Stimulated activated CD8-positive, alpha-beta memory T cell treated with anti-CD3 and anti-CD28 coated beads, Interleukin-7, amount 100 ng/mL, for 48 hours (primary cell): ENCODE measurements around the gene TBCEL.
"Not testable (repeated sequence)": the region's sequence is repeated elsewhere in the genome, so short reads cannot be mapped to it uniquely, and the experiment has no call there.

ENCODE experiments used
- DNase-seq, 2 donors: peaks; one replicate each; pipeline ENCODE4 v3.0.0-alpha.2; 2020; ENCODE audit warnings: low read depth in 1 of 2; ENCODE audit errors: extremely low read depth in 1 of 2

The TBCEL gene

DNA sequence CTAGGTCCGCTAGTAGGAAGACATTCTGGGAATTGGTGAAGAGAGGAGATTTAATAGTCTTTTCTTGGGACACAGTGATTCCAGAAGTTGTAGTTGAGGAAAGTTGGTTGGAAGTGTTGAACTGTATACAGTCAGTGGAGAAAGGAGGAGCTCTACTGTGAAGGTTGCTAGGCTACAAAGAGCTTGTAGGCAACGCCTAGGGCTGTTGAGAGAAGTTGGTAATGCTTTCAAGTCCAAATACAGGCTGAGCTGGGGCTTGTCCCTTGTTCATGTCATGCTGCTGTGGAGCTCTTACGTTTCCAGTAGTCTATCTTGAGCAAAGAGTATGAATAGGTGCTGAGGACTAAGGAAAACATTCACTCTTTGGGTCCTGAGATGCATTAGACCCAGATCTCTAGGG lies 1.1 kb downstream of the TBCEL start:
- DNase-seq: no peak

DNA sequence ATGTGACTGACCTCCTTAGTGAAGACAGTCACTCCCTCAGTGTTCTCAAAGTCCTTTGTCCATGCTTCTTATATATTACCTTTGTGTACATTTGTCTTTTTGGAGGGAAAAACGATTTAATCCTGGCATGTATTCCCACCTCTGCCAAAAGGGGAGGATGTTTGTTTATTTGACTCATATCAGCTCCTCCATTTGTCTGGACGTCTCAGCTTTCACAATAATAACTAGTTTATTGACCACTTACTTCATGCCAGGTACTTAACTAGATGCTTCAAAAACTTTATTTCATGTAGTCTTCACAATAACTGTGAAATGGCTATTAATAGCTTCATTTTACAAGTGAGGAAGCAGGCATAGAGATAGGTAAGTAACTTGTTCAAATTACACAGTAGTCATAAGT lies 5.3 kb downstream of the TBCEL start:
- DNase-seq: no peak

DNA sequence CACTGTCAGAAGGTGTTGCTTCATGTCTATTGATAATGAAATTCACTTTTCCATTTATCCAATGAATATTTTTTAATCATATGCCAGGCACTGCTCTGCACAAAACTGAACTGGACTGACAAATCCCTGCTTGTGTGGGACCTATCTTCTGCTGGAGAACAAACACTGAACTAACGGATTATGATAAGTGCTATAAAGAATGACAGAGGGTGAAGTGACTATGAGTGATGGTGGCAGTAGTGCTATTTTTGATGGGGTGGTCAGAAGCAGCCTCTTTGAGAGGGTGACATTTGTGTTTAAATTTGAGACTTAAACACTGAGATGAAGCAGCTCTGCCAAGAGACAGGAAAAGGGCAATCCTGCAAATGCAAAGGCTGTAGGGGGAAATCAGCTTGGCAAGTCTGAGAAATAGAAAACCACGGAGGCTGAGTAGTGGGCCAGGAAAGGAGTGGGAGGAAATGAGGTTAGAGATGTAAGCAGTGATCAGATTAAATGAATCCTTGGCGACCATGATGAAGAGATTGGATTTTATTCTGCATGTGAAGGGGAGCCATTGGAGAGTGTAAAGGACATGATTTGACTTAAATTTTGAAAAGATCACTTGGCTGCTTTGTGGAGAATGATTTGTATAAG lies 6.0 kb downstream of the TBCEL start:
- DNase-seq: no peak

DNA sequence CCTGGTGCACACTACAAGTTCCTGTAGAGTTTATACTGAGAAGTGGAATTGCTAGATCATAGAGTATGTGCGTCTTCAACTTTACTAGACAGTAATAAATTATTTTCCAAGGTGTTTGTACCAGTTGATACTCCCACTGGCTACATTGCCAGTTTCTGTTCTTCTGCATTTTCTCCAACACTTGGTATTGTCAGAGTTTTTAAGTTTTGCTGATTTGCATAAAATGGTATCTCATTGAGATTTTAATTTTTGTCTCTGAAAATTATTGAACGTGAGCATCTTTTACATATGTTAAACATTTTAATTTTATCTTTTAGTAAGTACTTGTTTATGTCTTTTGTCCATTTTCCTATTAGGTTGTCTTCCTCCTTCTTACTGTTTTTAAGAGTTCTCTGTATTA lies 7.3 kb downstream of the TBCEL start:
- no peak for DNase-seq

DNA sequence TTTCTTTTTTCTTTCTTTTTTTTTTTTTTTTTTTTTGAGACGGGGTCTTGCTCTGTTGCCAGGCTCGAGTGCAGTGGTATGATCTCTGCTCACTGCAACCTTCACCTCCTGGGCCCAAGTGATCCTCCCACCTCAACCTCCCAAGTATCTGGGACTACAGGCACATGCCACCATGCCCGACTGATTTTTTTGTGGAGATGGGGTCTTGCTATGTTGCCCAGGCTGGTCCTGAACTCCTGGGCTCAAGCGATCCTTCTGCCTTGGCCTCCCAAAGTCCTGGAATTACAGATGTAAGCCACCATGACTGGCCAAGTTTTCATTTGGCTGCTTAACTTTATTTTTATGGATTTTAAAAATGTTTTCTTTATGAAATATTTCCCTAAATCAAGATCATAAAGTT lies 7.7 kb downstream of the TBCEL start:
- DNase-seq: not testable (repeated sequence)

DNA sequence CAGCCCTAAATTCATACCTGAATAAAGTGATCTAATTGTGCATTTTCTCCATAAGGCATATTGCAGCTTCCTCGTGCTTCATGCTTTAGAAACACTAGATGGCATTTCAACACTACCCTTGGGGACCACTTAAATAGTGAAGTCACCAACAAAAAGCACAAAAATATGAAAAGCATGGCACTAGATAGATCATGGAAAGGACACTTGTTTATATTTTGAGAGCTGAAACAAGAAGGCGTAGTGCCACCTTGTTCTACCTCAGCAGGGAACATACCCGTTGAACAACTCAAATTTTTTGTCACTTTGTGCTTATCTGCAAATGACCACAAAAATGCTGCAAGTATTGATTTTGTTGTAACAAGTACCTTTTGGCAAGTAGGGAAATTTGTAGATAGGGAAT lies 8.6 kb downstream of the TBCEL start:
- DNase-seq: no peak

DNA sequence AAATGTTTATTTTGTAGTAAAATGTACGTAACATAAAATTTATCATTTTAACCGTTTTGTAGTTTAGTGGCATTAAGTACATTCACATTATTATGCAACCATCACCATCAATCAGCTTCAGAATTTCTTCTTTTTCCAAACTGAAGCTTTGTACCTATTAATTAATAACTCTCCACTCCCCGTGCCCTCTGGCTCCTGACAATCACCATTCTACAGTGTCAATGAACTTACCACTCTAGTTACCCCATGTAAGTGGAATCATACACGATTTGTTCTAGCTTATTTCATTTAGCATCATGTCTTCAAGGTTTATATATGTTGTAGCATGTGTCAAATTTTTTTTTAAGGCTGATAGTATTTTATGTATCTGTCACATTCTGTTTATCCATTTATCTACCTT lies 9.7 kb downstream of the TBCEL start:
- no peak for DNase-seq

DNA sequence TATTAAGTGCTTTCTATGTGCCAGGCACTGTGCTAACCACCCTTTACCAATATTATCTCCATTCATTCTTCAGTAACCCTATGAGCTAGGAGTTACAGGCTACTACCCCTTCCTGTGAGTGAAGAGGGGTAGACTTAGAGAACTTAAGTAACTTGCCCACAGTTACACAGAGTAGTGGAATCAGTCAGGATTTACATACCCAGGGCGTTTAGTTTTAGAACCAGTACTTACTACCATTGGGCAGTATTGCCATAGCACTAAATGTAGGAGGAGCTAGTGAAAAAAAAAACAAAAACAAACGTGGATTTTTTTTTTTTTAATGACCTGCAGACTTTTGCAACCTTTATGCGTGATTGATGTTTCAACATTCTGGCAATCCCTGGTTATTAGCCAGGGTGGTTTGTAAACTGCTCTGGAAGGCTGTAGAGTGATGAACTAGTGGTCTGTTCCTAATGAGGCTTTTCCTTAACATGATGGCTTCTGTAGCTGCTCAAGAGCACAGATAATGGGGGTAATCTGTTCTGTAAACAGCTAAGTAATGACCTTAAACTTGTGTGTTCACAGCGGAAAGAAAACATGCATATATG lies 11.4 kb downstream of the TBCEL start:
- DNase-seq: no peak

DNA sequence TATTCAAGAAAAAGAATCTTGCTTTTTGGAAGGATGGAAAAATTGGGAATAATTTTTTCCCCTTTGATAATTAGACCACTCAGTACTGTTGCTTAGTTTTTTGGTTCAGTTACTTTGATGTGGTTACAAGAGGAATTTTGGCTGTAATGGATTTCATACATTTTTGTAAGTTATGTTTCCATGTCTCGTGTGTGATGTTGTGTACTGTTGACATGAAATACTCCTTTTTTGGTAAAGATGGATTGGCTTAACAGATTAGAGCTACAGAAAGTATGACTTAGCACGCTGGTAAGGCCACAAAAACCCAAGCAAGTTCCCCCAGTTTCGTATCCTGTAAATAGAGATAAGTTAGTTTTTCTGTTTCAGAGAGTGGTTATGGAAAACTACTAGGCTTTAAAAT lies 11.9 kb downstream of the TBCEL start:
- no peak for DNase-seq

DNA sequence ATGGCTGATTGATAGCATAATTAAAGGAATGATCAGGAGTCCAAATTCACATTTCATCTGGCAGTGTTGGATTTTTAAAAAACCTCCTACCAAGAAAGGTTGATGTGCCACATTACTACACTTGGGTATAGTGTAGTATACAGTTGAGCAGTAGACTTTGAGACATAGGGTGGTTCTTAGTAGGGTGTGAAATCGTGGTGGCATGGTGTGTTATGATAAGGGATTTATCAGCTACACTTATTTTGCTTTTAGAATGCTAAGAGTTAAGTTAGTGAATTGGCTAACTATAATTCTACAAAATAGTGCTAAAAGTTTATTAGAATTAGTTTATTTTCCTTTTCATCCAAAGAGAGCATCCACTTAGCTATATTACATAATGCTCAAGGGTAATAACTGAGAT lies 13.1 kb downstream of the TBCEL start:
- DNase-seq: no peak

DNA sequence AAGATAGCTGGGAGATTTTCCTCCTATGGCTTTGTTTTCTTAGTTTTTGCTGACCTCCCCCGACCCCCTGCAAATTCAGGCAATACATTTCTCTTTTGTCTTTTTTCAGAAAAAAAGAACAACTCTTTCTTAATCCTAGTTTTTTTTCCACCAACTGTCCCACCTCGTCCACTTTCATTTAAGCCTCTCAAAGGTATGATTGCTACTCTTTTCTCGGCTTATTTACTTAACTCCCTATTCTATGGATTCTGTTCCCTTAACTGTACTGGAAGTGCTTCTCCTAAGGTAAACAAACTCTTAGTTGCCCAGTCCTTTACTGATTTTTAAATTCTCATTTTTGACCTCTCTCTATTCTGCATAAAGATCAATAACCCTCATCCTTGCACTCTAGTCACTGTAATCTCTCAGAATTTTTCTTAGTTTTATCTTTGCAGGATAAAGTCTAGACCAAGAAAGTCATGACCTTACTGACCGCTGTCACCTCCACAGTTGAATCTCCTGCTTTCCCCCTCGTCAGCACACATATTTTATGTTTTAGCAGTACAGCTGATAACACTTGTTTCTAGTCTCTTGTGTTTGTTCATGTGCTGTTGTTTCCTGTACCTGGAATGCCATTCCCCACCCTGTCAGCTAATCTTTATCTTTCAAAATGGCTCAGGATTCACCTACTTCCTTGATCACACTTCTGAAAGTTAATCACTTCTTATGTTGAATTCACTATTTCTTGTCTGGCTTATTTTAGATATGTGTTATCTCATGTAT lies 14.9 kb downstream of the TBCEL start:
- no peak for DNase-seq

DNA sequence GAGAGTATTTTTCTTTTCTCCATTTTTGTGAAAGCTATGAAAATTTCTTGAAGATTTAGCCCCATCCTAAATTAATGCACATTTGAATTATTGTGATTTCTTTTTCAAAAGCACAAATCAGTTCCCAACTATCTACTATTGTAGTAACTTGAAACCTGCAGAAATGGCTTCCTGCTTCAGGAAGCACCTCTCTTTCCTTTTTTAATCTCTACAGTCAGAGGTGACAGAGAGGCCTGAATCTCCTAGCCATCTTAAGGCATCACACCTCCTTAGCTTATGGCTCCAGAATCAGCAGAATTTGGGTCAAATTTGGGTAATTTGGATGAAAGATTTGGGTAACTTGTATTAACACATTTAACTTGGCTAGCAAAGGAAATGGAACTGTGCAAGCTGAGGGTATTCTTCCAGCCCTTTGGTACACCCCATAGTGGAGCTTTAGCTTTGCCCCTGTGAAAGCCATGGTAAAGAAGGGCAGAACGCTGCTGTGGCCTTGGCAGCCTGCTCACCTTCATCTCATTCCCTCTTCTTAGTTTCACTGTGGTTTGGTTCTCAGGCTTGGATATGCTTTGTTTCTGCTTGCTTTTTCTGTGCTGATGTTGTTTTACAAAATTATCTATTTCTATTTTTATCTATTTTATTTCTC lies 16.2 kb downstream of the TBCEL start:
- no peak for DNase-seq

DNA sequence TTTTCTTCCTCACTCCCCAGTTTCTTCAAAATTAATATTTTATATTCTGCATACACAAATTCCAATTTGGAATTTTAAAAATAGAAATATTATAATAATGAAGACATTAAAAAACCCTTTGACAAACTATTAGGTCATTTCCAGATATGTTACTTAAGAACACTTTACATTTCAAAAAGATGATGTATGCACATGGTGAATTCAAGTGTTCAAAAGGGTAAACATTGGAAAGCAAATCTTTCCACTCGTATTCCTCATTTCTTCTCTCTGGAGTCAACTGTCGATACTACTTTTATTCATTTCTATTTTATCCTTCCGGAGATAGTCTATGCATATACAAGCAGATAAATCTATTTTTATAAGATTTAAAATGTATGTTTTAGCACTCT lies 16.7 kb downstream of the TBCEL start:
- no peak for DNase-seq

DNA sequence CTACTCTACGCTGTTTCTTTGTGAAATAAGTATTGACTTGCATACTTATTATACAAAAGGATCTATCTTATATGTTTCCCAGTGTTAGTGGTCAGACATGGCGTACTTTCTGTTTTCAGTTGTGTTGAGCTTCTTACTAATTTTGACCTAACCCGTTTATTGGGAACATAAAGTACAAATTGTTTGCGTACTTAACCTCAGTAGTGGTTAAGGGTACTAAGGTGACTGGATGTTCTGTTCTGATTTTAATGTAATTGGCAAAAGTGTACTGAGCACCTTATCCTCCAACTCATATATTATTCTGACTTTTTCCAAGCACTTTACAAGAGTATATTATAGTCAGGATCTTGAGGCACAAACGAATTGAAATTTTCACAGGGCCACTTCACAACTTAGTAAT lies 17.2 kb downstream of the TBCEL start:
- DNase-seq: no peak

DNA sequence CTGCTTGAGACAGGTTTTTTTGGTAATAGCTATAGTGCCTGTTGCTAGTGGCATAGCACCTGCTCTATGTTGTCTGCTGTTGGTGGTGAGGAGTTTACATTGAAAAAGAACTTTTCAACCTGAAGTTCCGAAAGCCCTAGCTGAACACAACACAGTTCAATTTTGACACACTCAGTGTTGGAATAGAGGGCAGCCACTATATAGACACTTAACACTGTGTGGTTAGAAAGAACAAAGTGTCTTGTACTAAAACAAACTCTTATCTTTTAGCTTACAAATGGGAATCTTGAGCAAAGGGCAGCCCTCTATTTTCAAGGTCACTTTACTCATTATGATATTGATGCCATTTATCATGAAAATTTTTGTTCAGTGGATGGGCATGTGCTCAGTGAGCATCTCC lies 18.4 kb downstream of the TBCEL start:
- no peak for DNase-seq

DNA sequence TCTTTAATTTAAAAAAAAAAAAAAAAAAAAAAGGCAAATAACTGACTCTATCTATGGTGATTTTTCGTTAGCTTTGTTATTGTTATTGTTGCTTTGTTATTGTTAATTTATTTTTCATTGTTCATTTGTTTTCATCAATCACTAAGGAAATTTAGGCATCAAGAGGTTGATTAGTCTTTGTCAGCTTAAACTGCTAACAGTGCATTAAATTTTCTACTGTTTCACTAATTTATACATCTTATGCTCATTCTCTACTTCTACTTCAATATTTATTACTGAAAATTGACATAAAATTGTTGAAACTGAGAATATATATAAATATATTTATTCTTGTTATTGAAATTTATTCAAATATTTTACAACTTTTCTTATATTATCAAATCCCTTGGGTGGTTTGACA lies 24.0 kb downstream of the TBCEL start:
- DNase-seq: no peak

DNA sequence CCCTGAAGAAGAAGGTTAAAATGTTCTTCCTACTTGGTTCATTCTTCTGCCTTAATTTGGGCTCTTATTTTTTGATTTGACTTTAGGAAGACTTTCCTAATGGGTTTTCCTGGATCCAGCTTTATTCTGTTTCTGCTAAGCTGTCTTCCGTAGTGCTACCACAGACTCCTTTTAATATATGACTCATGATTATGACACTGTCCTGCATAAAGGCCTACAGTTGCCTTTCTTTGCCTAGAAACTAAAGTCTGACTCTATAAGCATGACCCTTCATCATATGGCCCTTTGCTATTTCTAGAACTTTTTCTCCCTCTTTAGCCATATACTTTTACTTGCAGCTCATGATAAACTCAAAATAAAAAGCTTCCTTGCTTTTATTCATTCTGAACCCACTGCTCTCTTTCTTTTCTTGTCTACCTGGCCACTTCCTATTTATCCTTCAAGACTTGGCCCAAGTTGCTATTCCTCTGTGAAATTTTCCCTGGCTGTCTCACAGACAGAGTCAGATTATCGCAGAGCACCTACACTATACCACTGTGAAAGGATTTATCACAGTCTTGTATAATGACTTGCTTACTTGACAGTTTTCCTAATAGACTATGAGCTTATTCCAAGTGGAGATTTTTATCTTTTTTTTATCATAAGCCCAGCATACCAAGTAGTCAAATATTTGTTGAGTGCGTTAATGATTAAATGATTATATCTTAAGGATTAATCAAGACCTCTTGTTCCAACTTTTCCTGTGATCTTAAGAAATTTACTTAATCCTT lies 24.7 kb downstream of the TBCEL start:
- DNase-seq: no peak

DNA sequence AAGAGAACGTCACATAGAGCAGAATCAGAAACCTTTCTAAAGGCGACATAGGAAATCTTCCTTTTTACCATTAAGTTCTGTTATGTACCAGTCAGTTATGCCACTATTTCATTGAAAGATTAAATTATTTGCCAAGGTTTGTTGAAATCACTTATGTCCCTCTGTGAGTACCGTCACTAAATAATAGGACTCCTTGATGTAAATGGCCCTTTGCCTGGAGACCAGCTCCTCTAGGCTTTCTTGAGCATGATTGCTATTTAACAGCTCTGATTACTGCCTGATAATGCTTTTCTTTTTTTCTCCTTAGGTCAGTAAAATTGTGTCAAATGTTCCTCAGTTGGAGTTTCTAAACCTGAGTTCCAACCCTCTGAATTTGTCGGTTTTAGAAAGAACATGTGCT lies 29.3 kb downstream of the TBCEL start:
- no peak for DNase-seq

DNA sequence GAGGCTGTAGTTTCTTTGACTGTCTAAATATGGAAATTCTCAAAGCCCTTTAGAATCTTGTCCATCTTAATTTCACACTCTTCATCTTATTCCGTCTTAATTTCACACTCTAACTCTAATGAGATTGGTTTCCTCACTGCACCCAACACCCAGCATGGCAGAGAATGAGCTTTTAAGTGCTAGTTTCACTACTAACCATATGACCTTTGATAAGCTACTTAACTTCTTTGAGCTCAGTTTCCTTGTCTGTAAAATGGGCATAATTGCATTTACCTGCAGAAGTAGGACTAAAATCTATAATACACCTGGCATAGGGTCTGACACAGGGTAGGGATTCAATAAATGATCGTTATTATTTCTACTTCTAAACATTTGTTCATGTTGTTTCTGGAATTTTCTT lies 30.4 kb downstream of the TBCEL start:
- DNase-seq: no peak

DNA sequence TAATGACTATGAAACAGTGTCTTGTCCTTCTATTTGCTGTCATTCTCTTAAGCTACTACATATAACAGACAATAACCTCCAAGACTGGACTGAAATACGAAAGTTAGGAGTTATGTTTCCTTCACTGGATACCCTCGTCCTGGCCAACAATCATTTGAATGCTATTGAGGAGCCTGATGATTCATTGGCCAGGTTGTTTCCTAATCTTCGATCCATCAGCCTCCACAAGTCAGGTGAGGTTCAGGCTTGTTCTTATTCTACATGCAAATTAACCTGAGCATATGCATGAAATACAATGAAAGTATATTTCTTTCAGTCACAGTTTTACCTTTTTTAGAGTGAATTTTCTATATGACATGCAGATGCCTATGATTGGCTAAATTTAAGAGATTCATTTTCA lies 31.2 kb downstream of the TBCEL start:
- DNase-seq: no peak

DNA sequence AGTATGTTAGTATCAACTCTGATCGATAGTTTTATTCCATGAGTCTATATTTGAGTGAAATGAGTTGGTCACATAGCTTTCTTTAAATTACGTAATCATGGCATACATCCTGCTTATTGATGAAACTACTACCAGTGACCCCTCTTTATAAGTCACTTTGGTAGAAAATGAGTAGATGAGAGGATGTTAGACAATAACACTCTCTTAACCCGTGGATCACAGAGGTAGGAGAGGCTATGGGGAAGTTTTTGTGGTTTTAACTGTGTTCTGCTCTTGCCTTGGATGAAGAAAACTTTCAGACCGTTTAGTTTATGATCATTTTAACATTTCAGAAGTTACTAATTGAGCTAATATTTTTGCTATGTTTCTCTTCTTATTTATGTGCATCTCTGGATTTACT lies 34.0 kb downstream of the TBCEL start:
- no peak for DNase-seq
